ENCODE data around the gene UGT8.
A peak's percentile ranks its signal among the peaks of the same experiment; 100 is the strongest.

- TF ChIP-seq CTCF (IDR thresholded peaks at IDR 0.05) (peak; percentile 73), RFX5 (IDR thresholded peaks at IDR 0.05; ENCODE audit: low read length) (no peak), NFIC (IDR thresholded peaks at IDR 0.05; ENCODE audit: borderline replicate concordance) (no peak), RAD21 (IDR thresholded peaks at IDR 0.05; ENCODE audit: low read length) (peak; percentile 80), EZH2phosphoT487 (IDR thresholded peaks at IDR 0.05; ENCODE audit: borderline replicate concordance, low read depth) (no peak), EP300 (IDR thresholded peaks at IDR 0.05; ENCODE audit: borderline replicate concordance in 1 of 2, low read depth in 1 of 2, low read length in 1 of 2) (no peak), JUND (IDR thresholded peaks at IDR 0.05) (no peak), NRF1 (IDR thresholded peaks at IDR 0.05; ENCODE audit: low read depth, low read length) (no peak)
- TF ChIP-seq, protein P1, sequence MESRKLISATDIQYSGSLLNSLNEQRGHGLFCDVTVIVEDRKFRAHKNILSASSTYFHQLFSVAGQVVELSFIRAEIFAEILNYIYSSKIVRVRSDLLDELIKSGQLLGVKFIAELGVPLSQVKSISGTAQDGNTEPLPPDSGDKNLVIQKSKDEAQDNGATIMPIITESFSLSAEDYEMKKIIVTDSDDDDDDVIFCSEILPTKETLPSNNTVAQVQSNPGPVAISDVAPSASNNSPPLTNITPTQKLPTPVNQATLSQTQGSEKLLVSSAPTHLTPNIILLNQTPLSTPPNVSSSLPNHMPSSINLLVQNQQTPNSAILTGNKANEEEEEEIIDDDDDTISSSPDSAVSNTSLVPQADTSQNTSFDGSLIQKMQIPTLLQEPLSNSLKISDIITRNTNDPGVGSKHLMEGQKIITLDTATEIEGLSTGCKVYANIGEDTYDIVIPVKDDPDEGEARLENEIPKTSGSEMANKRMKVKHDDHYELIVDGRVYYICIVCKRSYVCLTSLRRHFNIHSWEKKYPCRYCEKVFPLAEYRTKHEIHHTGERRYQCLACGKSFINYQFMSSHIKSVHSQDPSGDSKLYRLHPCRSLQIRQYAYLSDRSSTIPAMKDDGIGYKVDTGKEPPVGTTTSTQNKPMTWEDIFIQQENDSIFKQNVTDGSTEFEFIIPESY (IDR thresholded peaks at IDR 0.05; ENCODE audit: borderline replicate concordance, low read depth): no peak
Observed at GRCh38 chr4:114694770-114695169, 96.2 kb downstream of the UGT8 start.

All from SK-N-SH (cell line).